HCT116 (cell line): ENCODE data around the gene LMNTD2. TPM values are rescaled to one million over a fixed set of nuclear protein-coding genes. Genes with fewer than 3 reads are reported as not detected.

ENCODE experiments used
- ATAC-seq: fragments of 200-7000 bp; cut with Tn5 transposase; 2 replicates; pipeline ENCODE4 v1.9.1; 2020; ENCODE audit warnings: mild to moderate bottlenecking, moderate library complexity
- BruUV-seq: library from RNA; stranded (reverse); fragments of 400-500 nt; replicated peaks from 2 replicates; lab custom pipeline; 2021; lab: Mats Ljungman, UMichigan
- CTCF ChIA-PET: fragments of 300-600 bp; sonication (Branson Sonifier 250); formaldehyde crosslinking; loops from one replicate; lab custom pipeline; 2021; ENCODE audit warnings: antibody characterized with exemption; lab: Charles Lee
- POLR2A ChIA-PET: fragments of 300-600, 350-600 bp; sonication (Branson Sonifier 250); formaldehyde crosslinking; loops from one replicate; lab custom pipeline; 2021; ENCODE audit warnings: antibody characterized with exemption; lab: Charles Lee
- RAD21 ChIA-PET, 2 experiments: fragments of 300-600 bp; sonication (Branson Sonifier 250); formaldehyde crosslinking; loops; one replicate each; lab custom pipeline; 2023; ENCODE audit warnings: low total read pairs in 2 of 2; ENCODE audit not compliant: uncharacterized antibody in 2 of 2, unreplicated experiment in 2 of 2, low non-redundant PET in 1 of 2; lab: Charles Lee
- DNase-seq: peaks from one replicate; pipeline ENCODE4 v3.0.0-alpha.2; 2010; ENCODE audit warnings: low read depth, low spot score
- H2AFZ ChIP-seq: fragments of 200-600 bp; shearing (Covaris generic), sonication (generic); 2 replicates; pipeline ENCODE4 v1.6.1; 2017; ENCODE audit warnings: low read depth, mixed run types, mixed read lengths, antibody characterized with exemption, low read length; ENCODE audit not compliant: poor library complexity, severe bottlenecking
- H3K27ac ChIP-seq: 2 replicates; pipeline ENCODE4 v1.5.1; 2012; ENCODE audit warnings: low read depth, low read length
- H3K27me3 ChIP-seq: fragments of 200-600 bp; sonication (generic); 2 replicates; pipeline ENCODE4 v1.6.1; 2016; ENCODE audit warnings: mixed run types, low read length, mixed read lengths; ENCODE audit not compliant: insufficient read depth
- H3K36me3 ChIP-seq, 2 experiments: fragments of 200-500 bp in 1 of 2; fragments of 200-600 bp in 1 of 2; sonication (Bioruptor generic) in 1 of 2; sonication (generic) in 1 of 2; 2 replicates each; pipeline versions ENCODE4 v1.5.1 to v1.6.1; 2014 to 2016; ENCODE audit warnings: low read length in 2 of 2, inconsistent platforms in 1 of 2, mixed read lengths in 1 of 2, mixed run types in 1 of 2; ENCODE audit not compliant: insufficient read depth in 2 of 2, control insufficient read depth in 1 of 2
- H3K4me1 ChIP-seq, 2 experiments: fragments of 200-600 bp in 1 of 2; sonication (generic) in 1 of 2; 2 replicates each; pipeline versions ENCODE4 v1.5.1 to v1.6.1; 2012 to 2017; ENCODE audit warnings: low read length in 2 of 2, inconsistent platforms in 1 of 2, mild to moderate bottlenecking in 1 of 2, mixed read lengths in 1 of 2, mixed run types in 1 of 2, moderate library complexity in 1 of 2; ENCODE audit not compliant: insufficient read depth in 2 of 2, control insufficient read depth in 1 of 2
- H3K4me2 ChIP-seq: fragments of 200-600 bp; sonication (generic); 2 replicates; pipeline ENCODE4 v1.6.1; 2017; ENCODE audit warnings: mixed run types, low read length, mixed read lengths
- H3K4me3 ChIP-seq, 2 experiments: fragments of 200-600 bp in 1 of 2; sonication (generic) in 1 of 2; replicated peaks in 1 of 2; 2 replicates each; pipeline ENCODE4 v1.5.1; 2011 to 2016; ENCODE audit warnings: low read length in 2 of 2, control low read depth in 1 of 2, low read depth in 1 of 2, mild to moderate bottlenecking in 1 of 2, mixed read lengths in 1 of 2, mixed run types in 1 of 2
- H3K79me2 ChIP-seq: fragments of 200-600 bp; sonication (generic); 2 replicates; pipeline ENCODE4 v1.6.1; 2017; ENCODE audit warnings: mild to moderate bottlenecking, mixed run types, low read length, moderate library complexity, mixed read lengths; ENCODE audit not compliant: insufficient read depth
- H3K9ac ChIP-seq: fragments of 200-600 bp; sonication (generic); 2 replicates; pipeline ENCODE4 v1.6.1; 2016; ENCODE audit warnings: low read length, mixed read lengths
- H3K9me2 ChIP-seq: fragments of 200-600 bp; sonication (generic), shearing (Covaris generic); 2 replicates; pipeline ENCODE4 v1.6.1; 2017; ENCODE audit warnings: mixed run types, mild to moderate bottlenecking, moderate library complexity; ENCODE audit not compliant: insufficient read depth
- H3K9me3 ChIP-seq, 2 experiments: fragments of 200-500 bp in 1 of 2; fragments of 200-600 bp in 1 of 2; sonication (Bioruptor generic) in 1 of 2; sonication (generic) in 1 of 2; 2 replicates each; pipeline ENCODE4 v1.6.1; 2014 to 2017; ENCODE audit warnings: low read length in 2 of 2, mixed read lengths in 2 of 2, inconsistent platforms in 1 of 2, low read depth in 1 of 2, mild to moderate bottlenecking in 1 of 2, mixed run types in 1 of 2, moderate library complexity in 1 of 2; ENCODE audit not compliant: control insufficient read depth in 1 of 2, insufficient read depth in 1 of 2
- H4K20me1 ChIP-seq: fragments of 200-600 bp; sonication (generic), shearing (Covaris generic); 2 replicates; pipeline ENCODE4 v1.6.1; 2017; ENCODE audit warnings: mixed run types, mild to moderate bottlenecking, moderate library complexity; ENCODE audit not compliant: insufficient read depth
- ATF3 ChIP-seq: IDR thresholded peaks from 2 replicates; pipeline ENCODE4 v1.6.1; 2012
- CEBPB ChIP-seq: IDR thresholded peaks from 2 replicates; pipeline ENCODE4 v1.6.1; 2012; ENCODE audit warnings: low read depth
- CTCF ChIP-seq, 3 experiments: fragments of 200-600 bp in 1 of 3; sonication (generic) in 1 of 3; IDR thresholded peaks in 2 of 3; conservative IDR thresholded peaks in 1 of 3; 2 replicates each; pipeline ENCODE4 v1.5.1; 2012 to 2017; ENCODE audit warnings: low read depth in 2 of 3, low read length in 2 of 3, antibody characterized with exemption in 1 of 3, borderline replicate concordance in 1 of 3, control low read depth in 1 of 3, mild to moderate bottlenecking in 1 of 3, mixed read lengths in 1 of 3, mixed run types in 1 of 3, moderate library complexity in 1 of 3; ENCODE audit not compliant: insufficient read depth in 1 of 3
- EGR1 ChIP-seq: IDR thresholded peaks from 2 replicates; pipeline ENCODE4 v1.6.1; 2012; ENCODE audit warnings: low read depth
- EZH2 ChIP-seq: fragments of 200-600 bp; sonication (generic); IDR thresholded peaks from 2 replicates; pipeline ENCODE4 v1.6.1; 2017; ENCODE audit warnings: antibody characterized with exemption, mixed run types
- EZH2phosphoT487 ChIP-seq: fragments of 200-600 bp; IDR thresholded peaks from 2 replicates; pipeline ENCODE4 v1.6.1; 2018; ENCODE audit warnings: antibody characterized with exemption, borderline replicate concordance
- JUND ChIP-seq: IDR thresholded peaks from 2 replicates; pipeline ENCODE4 v1.6.1; 2012
- POLR2A ChIP-seq: IDR thresholded peaks from 2 replicates; pipeline ENCODE4 v1.7.0; 2011; ENCODE audit warnings: borderline replicate concordance; ENCODE audit not compliant: insufficient read depth, insufficient read length; ENCODE audit errors: extremely low read depth
- POLR2AphosphoS5 ChIP-seq: IDR thresholded peaks from 2 replicates; pipeline ENCODE4 v1.6.1; 2011; ENCODE audit warnings: mild to moderate bottlenecking, low read depth, low read length, moderate library complexity
- RAD21 ChIP-seq: IDR thresholded peaks from 2 replicates; pipeline ENCODE4 v1.6.1; 2012; ENCODE audit warnings: low read depth, mild to moderate bottlenecking
- SIN3A ChIP-seq: IDR thresholded peaks from 2 replicates; pipeline ENCODE4 v1.6.1; 2012; ENCODE audit warnings: low read depth
- SP1 ChIP-seq: IDR thresholded peaks from 2 replicates; pipeline ENCODE4 v1.6.1; 2012; ENCODE audit warnings: low read depth
- SRF ChIP-seq: IDR thresholded peaks from 2 replicates; pipeline ENCODE4 v1.6.1; 2012; ENCODE audit warnings: low read depth
- TCF7L2 ChIP-seq: IDR thresholded peaks from 2 replicates; pipeline ENCODE4 v1.7.0; 2011; ENCODE audit warnings: borderline replicate concordance, inconsistent platforms; ENCODE audit not compliant: insufficient read depth, insufficient read length; ENCODE audit errors: extremely low read depth
- YY1 ChIP-seq: IDR thresholded peaks from 2 replicates; pipeline ENCODE4 v1.6.1; 2011; ENCODE audit warnings: low read length, low read depth, moderate library complexity, mild to moderate bottlenecking; ENCODE audit not compliant: insufficient replicate concordance; ENCODE audit errors: extremely low read depth
- ZFX ChIP-seq: fragments of 450-650 bp; IDR thresholded peaks from 2 replicates; pipeline ENCODE4 v1.6.1; 2017
- ZNF274 ChIP-seq: fragments of 200-500 bp; sonication (Bioruptor generic); IDR thresholded peaks from 2 replicates; pipeline ENCODE4 v1.6.1; 2014; ENCODE audit warnings: mild to moderate bottlenecking, low read depth, low read length, inconsistent platforms
- intact Hi-C: fragments of 100-400 bp; cut with micrococcal nuclease; formaldehyde crosslinking; loops from 2 replicates; pipeline ENCODE4 v1.10.0; 2022
- total RNA-seq: library from RNA; stranded (reverse); gene quantifications from one replicate; pipeline ENCODE4 v1.2.1, GENCODE V29; 2021; ENCODE audit not compliant: unreplicated experiment
- TF ChIP-seq, protein P1 (sequence below): IDR thresholded peaks from 2 replicates; pipeline ENCODE4 v1.6.1; 2012; ENCODE audit warnings: low read depth
- TF ChIP-seq, protein P2 (sequence below): IDR thresholded peaks from 2 replicates; pipeline ENCODE4 v1.6.1; 2012

The LMNTD2 gene
- total RNA-seq, 1 experiment from 2014 or later: 9.5 TPM

GRCh38 chr11:504994-505344, 55.6 kb downstream of the LMNTD2 start:
- ChIA-PET CTCF (no interaction called here), POLR2A (interaction anchor here (1.1 kb wide), 1 partner anchor 12 kb away, joined by 4 read pairs; no protein-coding TSS in a partner anchor), RAD21 (no interaction called here)
- no peak overlapping the region for H2AFZ ChIP-seq
- peaks cover 45% of the 10 kb centered on the region for H3K79me2 ChIP-seq
- peak overlapping the region; percentile 95; the same call in 1 of the 2 replicates for H3K27ac ChIP-seq
- no peaks in the 10 kb centered on the region for H4K20me1 ChIP-seq
- DNase-seq: no peak
- ATAC-seq: no peak
- peak overlapping the region in 1 of 2 experiments; percentile 98; a peak in 3 of 4 replicates for H3K4me3 ChIP-seq
- TF ChIP-seq, protein P1, sequence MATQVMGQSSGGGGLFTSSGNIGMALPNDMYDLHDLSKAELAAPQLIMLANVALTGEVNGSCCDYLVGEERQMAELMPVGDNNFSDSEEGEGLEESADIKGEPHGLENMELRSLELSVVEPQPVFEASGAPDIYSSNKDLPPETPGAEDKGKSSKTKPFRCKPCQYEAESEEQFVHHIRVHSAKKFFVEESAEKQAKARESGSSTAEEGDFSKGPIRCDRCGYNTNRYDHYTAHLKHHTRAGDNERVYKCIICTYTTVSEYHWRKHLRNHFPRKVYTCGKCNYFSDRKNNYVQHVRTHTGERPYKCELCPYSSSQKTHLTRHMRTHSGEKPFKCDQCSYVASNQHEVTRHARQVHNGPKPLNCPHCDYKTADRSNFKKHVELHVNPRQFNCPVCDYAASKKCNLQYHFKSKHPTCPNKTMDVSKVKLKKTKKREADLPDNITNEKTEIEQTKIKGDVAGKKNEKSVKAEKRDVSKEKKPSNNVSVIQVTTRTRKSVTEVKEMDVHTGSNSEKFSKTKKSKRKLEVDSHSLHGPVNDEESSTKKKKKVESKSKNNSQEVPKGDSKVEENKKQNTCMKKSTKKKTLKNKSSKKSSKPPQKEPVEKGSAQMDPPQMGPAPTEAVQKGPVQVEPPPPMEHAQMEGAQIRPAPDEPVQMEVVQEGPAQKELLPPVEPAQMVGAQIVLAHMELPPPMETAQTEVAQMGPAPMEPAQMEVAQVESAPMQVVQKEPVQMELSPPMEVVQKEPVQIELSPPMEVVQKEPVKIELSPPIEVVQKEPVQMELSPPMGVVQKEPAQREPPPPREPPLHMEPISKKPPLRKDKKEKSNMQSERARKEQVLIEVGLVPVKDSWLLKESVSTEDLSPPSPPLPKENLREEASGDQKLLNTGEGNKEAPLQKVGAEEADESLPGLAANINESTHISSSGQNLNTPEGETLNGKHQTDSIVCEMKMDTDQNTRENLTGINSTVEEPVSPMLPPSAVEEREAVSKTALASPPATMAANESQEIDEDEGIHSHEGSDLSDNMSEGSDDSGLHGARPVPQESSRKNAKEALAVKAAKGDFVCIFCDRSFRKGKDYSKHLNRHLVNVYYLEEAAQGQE: no peak
- TF ChIP-seq ZNF274 (no peak), TCF7L2 (no peak), POLR2AphosphoS5 (no peak), ZFX (no peak), EZH2phosphoT487 (no peak), RAD21 (no peak), JUND (no peak), POLR2A (no peak), SIN3A (no peak), SRF (no peak), SP1 (no peak), EZH2 (no peak), EGR1 (no peak), ATF3 (no peak), CTCF (IDR thresholded peaks at IDR 0.05 in 2 of 3, conservative IDR thresholded peaks at IDR 0.05 in 1 of 3; ENCODE audit: borderline replicate concordance in 1 of 3, insufficient read depth in 1 of 3, low read depth in 2 of 3, low read length in 2 of 3) (no peak), CEBPB (no peak), YY1 (no peak)
- TF ChIP-seq, protein P2, sequence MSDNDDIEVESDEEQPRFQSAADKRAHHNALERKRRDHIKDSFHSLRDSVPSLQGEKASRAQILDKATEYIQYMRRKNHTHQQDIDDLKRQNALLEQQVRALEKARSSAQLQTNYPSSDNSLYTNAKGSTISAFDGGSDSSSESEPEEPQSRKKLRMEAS: no peak
- intact Hi-C loops: loop anchor here (5.0 kb wide), 1 partner anchor 58 kb away; no protein-coding TSS in a partner anchor
- peaks cover 6 to 22% of the 10 kb centered on the region in 2 experiments; a peak in 3 of 4 replicates for H3K4me1 ChIP-seq
- peak overlapping the region; percentile 99 for H3K9ac ChIP-seq
- no peaks in the 10 kb centered on the region; a peak in 1 of 4 replicates for H3K9me3 ChIP-seq
- no peaks in the 10 kb centered on the region for H3K9me2 ChIP-seq
- peaks cover 7 to 17% of the 10 kb centered on the region in 2 experiments for H3K36me3 ChIP-seq
- no peaks in the 10 kb centered on the region for H3K27me3 ChIP-seq
- peak overlapping the region; percentile 95 for H3K4me2 ChIP-seq
- no TSS peak for BruUV-seq
